ENCODE measurements around the gene NDUFS7.

The NDUFS7 gene

DNA sequence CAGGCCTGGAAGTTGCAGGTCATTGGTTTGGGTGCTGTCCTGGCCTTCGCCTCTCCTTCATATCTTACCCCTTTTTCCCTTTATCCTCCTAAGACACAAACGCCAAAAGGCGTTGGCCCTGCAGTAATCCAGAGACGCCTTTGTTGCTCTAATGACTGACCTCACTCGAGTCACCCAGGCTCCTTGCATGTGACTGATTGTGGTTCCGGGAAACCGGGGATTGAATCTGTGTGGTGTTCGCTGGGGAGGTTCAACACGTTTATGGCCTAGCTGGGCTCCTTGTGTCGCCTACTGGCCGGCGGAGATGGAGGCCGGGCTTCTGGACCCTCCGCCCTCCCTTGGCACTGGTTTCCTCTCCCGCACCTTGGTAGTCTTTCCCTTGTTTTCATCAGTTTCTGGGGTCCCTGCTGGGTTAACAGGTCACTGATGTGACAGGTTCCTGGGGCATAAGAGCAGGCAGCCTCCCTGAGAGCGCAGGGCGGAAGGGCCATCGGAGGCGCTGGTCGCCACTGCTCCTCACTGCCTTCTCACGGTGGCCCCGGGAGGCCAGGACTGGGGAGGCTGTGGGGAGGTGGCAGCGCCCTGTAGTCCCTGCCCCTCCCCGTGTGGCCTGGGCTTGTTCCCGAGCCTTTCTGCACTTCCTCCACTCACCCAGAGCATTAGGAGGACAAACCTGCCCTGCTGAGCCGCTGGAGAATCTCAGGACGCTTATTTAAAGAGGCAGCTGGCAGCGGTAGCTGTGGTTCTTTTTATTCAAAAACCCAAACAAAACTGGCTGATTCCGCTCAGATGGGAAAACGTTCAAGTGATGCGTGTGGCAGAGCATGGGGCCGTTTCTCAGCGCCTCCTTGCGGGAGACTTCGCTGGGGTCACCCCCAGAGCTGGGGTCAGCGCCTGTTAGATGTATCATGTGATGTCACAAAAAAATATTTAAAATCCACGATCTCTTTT is 18.1 kb upstream of the NDUFS7 start:
- no peak overlapping the region for H3K27ac ChIP-seq
- TF ChIP-seq ZFX (IDR thresholded peaks at IDR 0.05), result no peak
- TF ChIP-seq, protein P1, sequence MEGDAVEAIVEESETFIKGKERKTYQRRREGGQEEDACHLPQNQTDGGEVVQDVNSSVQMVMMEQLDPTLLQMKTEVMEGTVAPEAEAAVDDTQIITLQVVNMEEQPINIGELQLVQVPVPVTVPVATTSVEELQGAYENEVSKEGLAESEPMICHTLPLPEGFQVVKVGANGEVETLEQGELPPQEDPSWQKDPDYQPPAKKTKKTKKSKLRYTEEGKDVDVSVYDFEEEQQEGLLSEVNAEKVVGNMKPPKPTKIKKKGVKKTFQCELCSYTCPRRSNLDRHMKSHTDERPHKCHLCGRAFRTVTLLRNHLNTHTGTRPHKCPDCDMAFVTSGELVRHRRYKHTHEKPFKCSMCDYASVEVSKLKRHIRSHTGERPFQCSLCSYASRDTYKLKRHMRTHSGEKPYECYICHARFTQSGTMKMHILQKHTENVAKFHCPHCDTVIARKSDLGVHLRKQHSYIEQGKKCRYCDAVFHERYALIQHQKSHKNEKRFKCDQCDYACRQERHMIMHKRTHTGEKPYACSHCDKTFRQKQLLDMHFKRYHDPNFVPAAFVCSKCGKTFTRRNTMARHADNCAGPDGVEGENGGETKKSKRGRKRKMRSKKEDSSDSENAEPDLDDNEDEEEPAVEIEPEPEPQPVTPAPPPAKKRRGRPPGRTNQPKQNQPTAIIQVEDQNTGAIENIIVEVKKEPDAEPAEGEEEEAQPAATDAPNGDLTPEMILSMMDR (conservative IDR thresholded peaks at IDR 0.05), result no peak

- TF ChIP-seq ZFX (IDR thresholded peaks at IDR 0.05), result no peak
- TF ChIP-seq, protein P1 (conservative IDR thresholded peaks at IDR 0.05), result no peak
- no peak overlapping the region for H3K27ac ChIP-seq
These were observed 17.4 kb upstream of the NDUFS7 start for GRCh38 chr19:1366296-1366695.

GRCh38 chr19:1366899-1367870 is 16.5 kb upstream of the NDUFS7 start:
- TF ChIP-seq, protein P1 (conservative IDR thresholded peaks at IDR 0.05), result no peak
- TF ChIP-seq ZFX (IDR thresholded peaks at IDR 0.05), result no peak
- H3K27ac ChIP-seq, result no peak overlapping the region

- TF ChIP-seq, protein P1 (conservative IDR thresholded peaks at IDR 0.05), result no peak
- TF ChIP-seq ZFX (IDR thresholded peaks at IDR 0.05), result no peak
- no peak overlapping the region for H3K27ac ChIP-seq
These were observed 14.4 kb upstream of the NDUFS7 start for GRCh38 chr19:1369214-1369805.

DNA sequence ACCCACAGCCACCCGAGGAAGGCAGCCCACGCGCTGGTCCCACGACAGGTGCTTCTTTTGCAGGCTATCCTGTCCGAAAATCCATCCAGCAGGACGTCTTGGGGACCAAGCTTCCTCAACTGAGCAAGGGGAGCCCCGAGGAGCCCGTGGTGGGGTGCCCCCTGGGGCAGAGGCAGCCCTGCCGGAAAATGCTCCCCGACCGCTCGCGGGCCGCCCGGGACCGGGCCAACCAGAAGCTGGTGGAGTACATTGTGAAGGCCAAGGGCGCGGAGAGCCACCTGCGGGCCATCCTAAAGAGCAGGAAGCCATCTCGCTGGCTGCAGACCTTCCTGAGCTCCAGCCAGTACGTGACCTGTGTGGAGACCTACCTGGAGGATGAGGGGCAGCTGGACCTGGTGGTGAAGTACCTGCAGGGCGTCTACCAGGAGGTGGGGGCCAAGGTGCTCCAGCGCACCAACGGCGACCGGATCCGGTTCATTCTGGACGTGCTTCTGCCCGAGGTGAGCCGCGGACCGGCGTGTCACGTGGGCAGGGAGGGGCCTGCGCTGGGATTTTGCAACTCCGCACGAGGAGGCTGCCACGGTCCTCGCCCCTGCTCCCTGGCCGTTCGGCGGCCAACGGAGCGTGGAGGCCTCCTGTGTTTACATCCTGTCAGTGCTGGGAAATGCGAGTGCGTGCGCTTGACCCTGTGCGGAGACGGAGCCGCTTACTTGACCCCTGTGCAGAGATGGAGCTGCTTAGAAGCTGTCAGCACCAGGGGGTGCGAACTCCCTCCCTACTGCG is 12.9 kb upstream of the NDUFS7 start:
- TF ChIP-seq, protein P1 (conservative IDR thresholded peaks at IDR 0.05), result no peak
- no peak for TF ChIP-seq ZFX (IDR thresholded peaks at IDR 0.05)
- no peak overlapping the region for H3K27ac ChIP-seq

DNA sequence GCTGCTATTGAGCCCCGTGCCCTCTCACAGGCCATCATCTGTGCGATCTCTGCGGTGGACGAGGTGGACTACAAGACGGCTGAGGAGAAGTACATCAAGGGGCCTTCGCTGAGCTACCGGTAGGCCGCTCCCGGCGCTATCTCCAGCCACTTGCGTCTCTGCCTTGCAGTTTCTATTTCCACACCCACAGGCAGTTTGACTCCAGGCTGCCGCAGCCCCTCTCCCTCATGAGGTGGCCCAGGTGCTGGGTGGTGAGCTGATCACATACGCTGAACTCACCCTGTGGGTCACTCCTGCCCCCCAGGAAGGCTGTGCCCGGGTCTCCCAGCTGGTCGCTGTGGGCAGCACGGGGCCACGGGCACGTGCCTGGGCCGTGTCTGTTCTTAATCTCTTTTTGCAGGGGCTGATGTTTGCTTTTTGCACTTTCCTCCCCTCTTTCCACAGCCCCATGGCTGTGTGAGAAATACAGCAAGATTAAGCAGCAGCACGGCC is 10.6 kb upstream of the NDUFS7 start:
- H3K27ac ChIP-seq, result no peak overlapping the region
- no peak for TF ChIP-seq ZFX (IDR thresholded peaks at IDR 0.05)
- TF ChIP-seq, protein P1 (conservative IDR thresholded peaks at IDR 0.05), result no peak
